Activated B cell treated with CpG ODN at 0.5 μM for 24 hours (primary cell): Measurements from ENCODE around the gene PIGC. TPM values are rescaled to one million over a fixed set of nuclear protein-coding genes. Genes with fewer than 3 reads are reported as not detected.

Source experiments
- ATAC-seq: fragments of 200-7000 bp; cut with Tn5 transposase; one replicate; pipeline ENCODE4 v1.10.0; 2021; ENCODE audit warnings: low read depth, mild to moderate bottlenecking, moderate library complexity
- CTCF ChIA-PET: fragments of 350-600 bp; sonication (Branson Sonifier 250); formaldehyde crosslinking; loops from one replicate; lab custom pipeline; 2021; ENCODE audit warnings: antibody characterized with exemption; lab: Charles Lee
- POLR2A ChIA-PET: fragments of 350-600 bp; sonication (Branson Sonifier 250); formaldehyde crosslinking; loops from one replicate; lab custom pipeline; 2021; ENCODE audit warnings: antibody characterized with exemption; lab: Charles Lee
- DNase-seq: peaks from one replicate; pipeline ENCODE4 v3.0.0; 2022
- H3K27ac Mint-ChIP-seq: one replicate; pipeline ENCODE4 v1.8.0; 2020; ENCODE audit warnings: mixed read lengths
- H3K27me3 Mint-ChIP-seq: one replicate; pipeline ENCODE4 v1.8.0; 2021; ENCODE audit warnings: mixed read lengths
- H3K36me3 Mint-ChIP-seq: one replicate; pipeline ENCODE4 v1.8.0; 2021; ENCODE audit warnings: low read depth, mixed read lengths
- H3K4me1 Mint-ChIP-seq: one replicate; pipeline ENCODE4 v1.8.0; 2021; ENCODE audit warnings: mixed read lengths
- H3K4me3 Mint-ChIP-seq: one replicate; pipeline ENCODE4 v1.8.0; 2020; ENCODE audit warnings: mild to moderate bottlenecking, mixed read lengths
- H3K9me3 Mint-ChIP-seq: one replicate; pipeline ENCODE4 v1.8.0; 2020; ENCODE audit warnings: mixed read lengths
- intact Hi-C: fragments of 100-400 bp; cut with micrococcal nuclease; formaldehyde crosslinking; loops from one replicate; pipeline ENCODE4 v1.15.1; 2024
- total RNA-seq: library from RNA; stranded (reverse); gene quantifications from 2 replicates; pipeline ENCODE4 v1.2.3, GENCODE V29; 2022
- TF ChIP-seq, protein P1 (sequence below): fragments of 200-600 bp; IDR thresholded peaks from one replicate; pipeline ENCODE4 v1.8.0; 2022; ENCODE audit warnings: antibody characterized with exemption, mild to moderate bottlenecking

The PIGC gene
- total RNA-seq, 1 donor from 2014 or later: 24.2 TPM

DNA sequence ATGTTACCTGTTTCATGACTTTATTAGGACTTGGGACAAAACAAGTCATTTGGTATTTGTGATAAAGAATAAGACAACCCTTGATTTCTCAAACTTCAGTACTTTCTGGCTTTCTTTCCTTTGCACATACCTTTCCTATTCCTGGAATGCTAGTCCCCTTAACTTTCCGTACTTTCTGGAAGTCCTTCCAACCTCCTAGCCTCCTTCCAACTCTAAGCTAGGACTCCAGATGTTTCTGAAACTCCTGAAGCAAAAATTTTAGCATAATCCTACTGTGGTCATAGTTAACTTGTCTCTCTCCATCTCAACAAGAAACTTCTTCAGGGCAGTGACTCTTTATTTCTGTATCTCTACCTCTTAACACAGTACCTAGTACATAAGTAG is 43.2 kb downstream of the PIGC start:
- Mint-ChIP-seq H3K4me1 (peaks cover 46% of the 10 kb centered on the region), H3K36me3 (no peaks in the 10 kb centered on the region)
- POLR2A ChIA-PET: interaction anchor here (2.5 kb wide), 1 partner anchor 10 kb away, joined by 14 read pairs; no protein-coding TSS in a partner anchor

DNA sequence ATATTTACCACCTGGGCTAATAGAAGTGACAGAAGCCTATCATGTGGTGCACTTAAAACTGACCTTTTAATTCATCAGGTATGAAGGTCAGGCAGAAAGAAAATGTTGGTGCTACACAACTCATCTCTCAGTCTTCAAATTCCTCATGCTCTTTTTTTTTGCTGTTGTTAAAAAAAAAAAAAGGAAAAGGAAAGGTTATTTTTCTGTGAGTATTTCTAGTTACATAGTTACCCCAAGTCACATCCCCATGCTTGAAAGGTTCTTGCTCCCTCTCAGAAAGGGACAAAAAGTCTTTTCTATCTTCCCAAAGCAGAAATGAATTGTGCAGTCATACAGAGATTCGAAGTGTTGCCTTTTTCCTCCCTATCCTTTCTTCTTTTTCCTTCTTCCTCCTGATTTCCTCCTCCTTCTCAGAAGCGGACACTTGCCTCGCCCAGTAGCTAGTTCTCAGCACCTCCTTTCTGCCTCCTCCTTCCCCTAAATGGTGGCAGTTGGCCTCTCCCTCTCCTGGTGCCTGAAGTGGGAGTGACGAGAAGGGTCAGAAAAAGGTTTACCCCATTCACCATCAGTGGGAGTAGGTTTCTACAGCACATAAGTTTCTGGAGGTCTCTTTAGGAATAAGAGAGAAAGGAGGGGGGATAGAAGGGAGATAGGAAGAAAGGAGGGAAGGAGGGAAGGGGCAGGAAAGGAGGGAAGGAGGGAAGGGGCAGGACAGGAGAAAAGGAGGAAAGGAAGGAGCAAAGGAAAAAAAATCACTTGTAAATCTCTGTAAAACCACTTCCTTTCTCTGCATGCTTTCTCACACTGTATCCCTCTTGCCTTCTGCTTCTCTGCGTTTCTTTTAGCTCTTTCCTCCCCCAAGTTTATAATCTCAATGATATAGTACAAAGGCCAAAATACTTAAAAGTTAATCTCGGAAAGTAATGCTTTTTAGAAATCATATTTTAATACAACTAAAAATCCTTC is 43.8 kb downstream of the PIGC start:
- CTCF ChIA-PET: interaction anchor here (0.6 to 7.7 kb wide), 29 partner anchors 10 to 1859 kb away, joined by 3 to 69 read pairs (median 5); partner anchors contain the start of gene PIGC
- Mint-ChIP-seq H3K9me3 (no peaks in the 10 kb centered on the region), H3K27ac (peak overlapping the region; percentile 90), H3K4me3 (no peak overlapping the region), H3K27me3 (no peaks in the 10 kb centered on the region), H3K36me3 (no peaks in the 10 kb centered on the region), H3K4me1 (peaks cover 53% of the 10 kb centered on the region)
- TF ChIP-seq, protein P1, sequence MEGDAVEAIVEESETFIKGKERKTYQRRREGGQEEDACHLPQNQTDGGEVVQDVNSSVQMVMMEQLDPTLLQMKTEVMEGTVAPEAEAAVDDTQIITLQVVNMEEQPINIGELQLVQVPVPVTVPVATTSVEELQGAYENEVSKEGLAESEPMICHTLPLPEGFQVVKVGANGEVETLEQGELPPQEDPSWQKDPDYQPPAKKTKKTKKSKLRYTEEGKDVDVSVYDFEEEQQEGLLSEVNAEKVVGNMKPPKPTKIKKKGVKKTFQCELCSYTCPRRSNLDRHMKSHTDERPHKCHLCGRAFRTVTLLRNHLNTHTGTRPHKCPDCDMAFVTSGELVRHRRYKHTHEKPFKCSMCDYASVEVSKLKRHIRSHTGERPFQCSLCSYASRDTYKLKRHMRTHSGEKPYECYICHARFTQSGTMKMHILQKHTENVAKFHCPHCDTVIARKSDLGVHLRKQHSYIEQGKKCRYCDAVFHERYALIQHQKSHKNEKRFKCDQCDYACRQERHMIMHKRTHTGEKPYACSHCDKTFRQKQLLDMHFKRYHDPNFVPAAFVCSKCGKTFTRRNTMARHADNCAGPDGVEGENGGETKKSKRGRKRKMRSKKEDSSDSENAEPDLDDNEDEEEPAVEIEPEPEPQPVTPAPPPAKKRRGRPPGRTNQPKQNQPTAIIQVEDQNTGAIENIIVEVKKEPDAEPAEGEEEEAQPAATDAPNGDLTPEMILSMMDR: no peak
- DNase-seq: no peak
- no peak for ATAC-seq
- POLR2A ChIA-PET: interaction anchor here (0.6 to 11.9 kb wide), 13 partner anchors 9 to 1018 kb away, joined by 3 to 248 read pairs (median 4); partner anchors contain the start of gene PIGC
- intact Hi-C loops: loop anchor here (1.0 to 2.0 kb wide), 9 partner anchors 20 to 599 kb away; partner anchors contain the start of gene PIGC

More for the DNA sequence above, 43.2 kb downstream of the PIGC start:
- intact Hi-C loops: no loop called here
- H3K27me3 Mint-ChIP-seq: no peaks in the 10 kb centered on the region
- DNase-seq (no peak), ATAC-seq (no peak)
- H3K27ac Mint-ChIP-seq: no peak overlapping the region
- no peaks in the 10 kb centered on the region for H3K9me3 Mint-ChIP-seq
- CTCF ChIA-PET: interaction anchor here (1.7 to 7.7 kb wide), 5 partner anchors 10 to 399 kb away, joined by 5 to 69 read pairs (median 23); no protein-coding TSS in a partner anchor
- TF ChIP-seq, protein P1: no peak
- no peak overlapping the region for H3K4me3 Mint-ChIP-seq

DNA sequence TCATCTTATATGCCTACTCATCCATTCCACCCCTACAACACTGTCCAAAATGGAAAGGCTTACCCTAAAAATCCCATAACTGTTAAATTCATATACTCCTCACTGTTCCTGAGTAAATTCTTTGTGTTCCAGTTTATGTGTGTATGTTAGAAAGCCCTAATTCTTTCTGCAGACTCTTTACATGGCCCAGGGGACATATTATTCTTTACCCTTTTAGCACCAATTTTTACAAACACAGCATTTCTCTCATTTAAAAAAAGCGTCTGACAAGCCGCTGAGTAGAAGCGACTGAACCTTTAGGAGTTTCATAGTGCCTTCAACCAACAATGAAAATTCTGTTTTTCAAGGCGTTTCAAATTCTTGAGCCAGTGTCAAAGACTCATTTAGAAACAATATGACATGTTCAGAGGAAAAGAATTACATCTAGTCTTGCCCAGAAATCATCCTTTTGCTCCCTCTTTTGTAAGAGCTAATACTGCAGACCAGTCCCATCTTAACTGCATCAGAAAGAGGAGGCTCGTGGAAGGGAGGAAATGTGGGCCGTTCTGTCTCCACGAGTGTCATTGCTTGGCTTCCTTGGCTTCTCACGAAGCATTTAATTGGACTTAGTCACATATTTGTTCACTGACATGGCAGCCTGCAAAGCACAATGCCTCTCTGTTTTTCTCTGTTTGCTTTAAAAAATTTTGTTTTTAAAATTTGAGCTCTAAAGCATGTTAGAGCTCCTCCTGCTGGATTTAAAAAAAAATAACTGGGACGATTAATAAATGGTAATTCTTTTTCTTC is 44.7 kb downstream of the PIGC start:
- H3K27ac Mint-ChIP-seq: peak overlapping the region; percentile 90
- ATAC-seq: peak; percentile 50
- no peaks in the 10 kb centered on the region for H3K36me3 Mint-ChIP-seq
- H3K4me1 Mint-ChIP-seq: peaks cover 62% of the 10 kb centered on the region
- no peaks in the 10 kb centered on the region for H3K27me3 Mint-ChIP-seq
- H3K9me3 Mint-ChIP-seq: no peaks in the 10 kb centered on the region
- peak overlapping the region; percentile 73 for H3K4me3 Mint-ChIP-seq
- intact Hi-C loops: loop anchor here (1.0 to 2.0 kb wide), 9 partner anchors 19 to 598 kb away; partner anchors contain the start of gene PIGC
- TF ChIP-seq, protein P1: no peak
- CTCF ChIA-PET: interaction anchor here (0.6 to 7.7 kb wide), 31 partner anchors 9 to 1860 kb away, joined by 3 to 69 read pairs (median 5); partner anchors contain the start of gene PIGC
- DNase-seq: no peak
- POLR2A ChIA-PET: interaction anchor here (0.6 to 11.9 kb wide), 15 partner anchors 8 to 1019 kb away, joined by 3 to 248 read pairs (median 4); partner anchors contain the start of gene PIGC

DNA sequence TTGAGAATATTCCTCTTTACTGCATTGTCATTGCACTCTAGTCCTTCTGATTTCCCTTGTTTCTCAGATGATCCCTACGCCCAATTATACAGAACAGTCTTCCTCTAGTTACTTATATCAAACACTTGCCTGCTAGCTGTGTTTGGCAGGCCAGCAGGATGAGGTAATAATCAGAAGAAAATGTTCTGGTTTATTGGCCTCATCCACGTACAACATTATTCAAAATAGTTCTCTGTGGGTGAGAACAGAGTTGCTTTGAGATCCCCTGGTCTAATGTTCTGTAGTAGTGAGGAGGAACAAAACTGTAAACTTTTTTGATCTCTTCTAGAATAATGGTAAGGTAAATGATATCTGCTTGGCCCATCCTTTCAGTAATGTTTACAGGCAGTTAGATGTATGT is 45.7 kb downstream of the PIGC start:
- no peaks in the 10 kb centered on the region for H3K27me3 Mint-ChIP-seq
- ChIA-PET POLR2A (interaction anchor here (1.1 to 11.9 kb wide), 11 partner anchors 7 to 264 kb away, joined by 3 to 248 read pairs (median 6); no protein-coding TSS in a partner anchor), CTCF (interaction anchor here (0.8 to 7.7 kb wide), 14 partner anchors 17 to 413 kb away, joined by 3 to 69 read pairs (median 12); no protein-coding TSS in a partner anchor)
- H3K4me1 Mint-ChIP-seq: peaks cover 71% of the 10 kb centered on the region
- no peaks in the 10 kb centered on the region for H3K36me3 Mint-ChIP-seq
- TF ChIP-seq, protein P1: no peak
- DNase-seq (no peak), ATAC-seq (no peak)
- intact Hi-C loops: loop anchor here (2.0 kb wide), 2 partner anchors 31 to 217 kb away; no protein-coding TSS in a partner anchor
- no peaks in the 10 kb centered on the region for H3K9me3 Mint-ChIP-seq
- peak overlapping the region; percentile 36 for H3K4me3 Mint-ChIP-seq
- peak overlapping the region; percentile 90 for H3K27ac Mint-ChIP-seq
